Measurements from ENCODE around the gene ADCY9.

DNA sequence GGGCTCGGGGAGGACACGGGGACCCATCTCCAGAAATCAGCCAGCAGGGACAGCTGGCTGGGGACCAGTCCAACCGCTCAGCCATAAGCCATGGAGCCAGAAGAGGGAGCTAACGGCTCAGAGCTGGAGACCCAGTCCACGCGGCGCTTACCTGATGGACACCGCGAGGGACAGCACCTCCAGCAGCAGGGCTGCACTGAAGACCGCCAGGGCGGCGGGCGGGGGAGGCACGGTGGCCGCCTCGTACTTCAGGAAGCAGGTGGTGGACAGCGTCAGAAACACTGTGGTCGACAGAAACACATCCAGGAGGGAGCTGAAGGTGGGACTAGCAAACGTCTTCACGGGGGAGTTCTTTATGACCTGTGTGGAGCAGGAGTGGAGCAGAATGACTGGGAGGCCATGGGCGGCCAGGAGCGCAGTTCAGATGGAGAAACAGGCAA lies 133.1 kb downstream of the ADCY9 start:
- TF ChIP-seq CTCF (IDR thresholded peaks at IDR 0.05): no peak
- TF ChIP-seq EZH2 (IDR thresholded peaks at IDR 0.05; ENCODE audit: borderline replicate concordance, insufficient read depth, low read depth, low read length, poor library complexity, severe bottlenecking): no peak

All from B cell (primary cell).